Small intestine (tissue), 7 donors: ENCODE results near the gene KCNK1. TPM values are rescaled to one million over a fixed set of nuclear protein-coding genes. Genes with fewer than 3 reads are reported as not detected.
"Not testable (repeated sequence)": the region's sequence is repeated elsewhere in the genome, so short reads cannot be mapped to it uniquely, and the experiment has no call there.

ENCODE experiments used
- DNase-seq, 2 donors: peaks; one replicate each; pipeline versions ENCODE4 v3.0.0 to v3.0.0-alpha.2; 2013
- FAIRE-seq: peaks from 2 replicates; lab custom pipeline; 2012; peaks lifted over from hg19 to GRCh38; lab: Jason Lieb, UNC
- H3K27ac ChIP-seq, 3 donors: one replicate each; pipeline ENCODE4 v1.5.1; 2013; ENCODE audit warnings: low read length in 2 of 3, mild to moderate bottlenecking in 2 of 3, control low read depth in 1 of 3, inconsistent platforms in 1 of 3, low read depth in 1 of 3, moderate library complexity in 1 of 3
- H3K27me3 ChIP-seq, 3 donors: one replicate each; pipeline ENCODE4 v1.6.1; 2013; ENCODE audit warnings: low read length in 3 of 3, inconsistent platforms in 1 of 3; ENCODE audit not compliant: control insufficient read depth in 3 of 3, insufficient read depth in 3 of 3
- H3K36me3 ChIP-seq, 3 donors: one replicate each; pipeline ENCODE4 v1.6.1; 2013; ENCODE audit warnings: low read length in 3 of 3, inconsistent platforms in 1 of 3, low read depth in 1 of 3, mild to moderate bottlenecking in 1 of 3, moderate library complexity in 1 of 3; ENCODE audit not compliant: control insufficient read depth in 3 of 3, insufficient read depth in 2 of 3
- H3K4me1 ChIP-seq, 3 donors: one replicate each; pipeline ENCODE4 v1.6.1; 2013; ENCODE audit warnings: low read length in 2 of 3, inconsistent platforms in 1 of 3, low read depth in 1 of 3, mild to moderate bottlenecking in 1 of 3, moderate library complexity in 1 of 3; ENCODE audit not compliant: control insufficient read depth in 3 of 3, insufficient read depth in 2 of 3
- H3K4me3 ChIP-seq, 3 donors: one replicate each; pipeline ENCODE4 v1.5.1; 2013; ENCODE audit warnings: low read length in 3 of 3, control low read depth in 1 of 3, inconsistent platforms in 1 of 3, low read depth in 1 of 3, mild to moderate bottlenecking in 1 of 3, moderate library complexity in 1 of 3
- H3K9me3 ChIP-seq, 2 donors: one replicate each; pipeline ENCODE4 v1.6.1; 2013; ENCODE audit warnings: low read depth in 1 of 2, low read length in 1 of 2; ENCODE audit not compliant: control insufficient read depth in 2 of 2, insufficient read depth in 1 of 2
- WGBS, 3 donors: extraction: QIAGEN DNeasy Blood & Tissue Kit; methylation state at CpG; one replicate each; pipeline ENCODE4 v1.1.7; 2013; 5-methylcytosine and 5-hydroxymethylcytosine counted together
- polyA plus RNA-seq, 4 donors: library from polyadenylated mRNA; stranded (reverse) in 3 of 4; unstranded in 1 of 4; fragments of 200-250 nt in 3 of 4; fragments of 120-200 nt in 1 of 4; gene quantifications; one replicate each; pipeline versions ENCODE4 v1.2.1 to v1.2.3, GENCODE V29; 2013
- donor health status: healthy with polysubstance abuse.
- donor health status: control.
- donor health status: control.
- donor health status: Bipolar disorder and iron deficiency.
- donor health status: healthy.

KCNK1 gene
- polyA plus RNA-seq, 4 donors, result 6.6 to 40.3 (median 23.7) TPM

DNA sequence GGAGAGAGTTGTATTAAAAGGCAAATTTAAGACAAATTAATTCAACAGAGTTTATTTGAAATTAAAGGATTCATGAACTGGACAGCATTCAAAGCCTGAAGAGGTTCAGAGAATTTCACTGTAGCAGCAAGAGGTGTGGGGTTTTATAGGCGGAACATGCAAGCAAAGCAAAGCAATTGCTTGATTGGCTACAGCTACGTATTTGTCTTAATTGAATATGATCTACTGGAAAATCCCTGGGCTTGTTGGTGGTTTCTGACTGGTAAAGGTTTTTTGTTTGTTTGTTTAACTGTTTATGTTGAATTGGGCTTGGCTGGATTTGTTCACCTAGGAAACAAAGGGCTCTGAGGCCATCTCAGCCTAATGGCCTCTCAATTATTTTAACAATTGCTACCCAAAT is 61.5 kb downstream of the KCNK1 start:
- Histone ChIP-seq H3K4me3 (no peak overlapping the region), H3K27ac (no peak overlapping the region), H3K27me3 (no peaks in the 10 kb centered on the region), H3K36me3 (peaks cover 0 to 3% (median 2%) of the 10 kb centered on the region in 3 donors), H3K9me3 (peaks cover 0 to 8% of the 10 kb centered on the region in 2 donors), H3K4me1 (peaks cover 0 to 19% (median 3%) of the 10 kb centered on the region in 3 donors)
- no peak for FAIRE-seq
- 87 to 96% (median 93%) methylated on average over 2 of the region's 2 CpGs for WGBS, 3 donors
- DNase-seq, result no peak

DNA sequence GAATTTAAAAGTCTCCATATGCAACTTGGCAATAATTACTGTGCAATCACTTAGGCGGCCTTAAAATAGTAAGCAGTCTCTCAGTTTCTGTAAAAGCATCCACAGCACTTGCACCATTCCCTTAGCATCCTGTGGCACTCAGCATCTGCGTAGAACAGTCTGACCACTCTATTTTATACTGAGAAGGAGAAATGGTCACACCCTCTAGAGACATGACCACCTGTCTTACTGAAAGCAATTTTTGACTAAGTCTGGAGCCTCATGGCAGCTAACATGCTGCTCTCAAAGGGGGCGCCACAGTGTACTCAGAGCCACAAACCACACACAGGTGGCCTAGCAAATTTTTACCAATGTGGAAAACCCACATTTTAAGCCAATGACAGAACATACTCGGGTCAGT is 62.0 kb downstream of the KCNK1 start:
- Histone ChIP-seq H3K27ac (no peak overlapping the region), H3K27me3 (no peaks in the 10 kb centered on the region), H3K9me3 (peaks cover 0 to 6% of the 10 kb centered on the region in 2 donors), H3K36me3 (peaks cover 0 to 3% (median 2%) of the 10 kb centered on the region in 3 donors), H3K4me3 (no peak overlapping the region), H3K4me1 (peaks cover 0 to 19% (median 3%) of the 10 kb centered on the region in 3 donors)
- 83 to 87% (median 84%) methylated on average over 4 of the region's 4 CpGs for WGBS, 3 donors
- DNase-seq (no peak), FAIRE-seq (no peak)

DNA sequence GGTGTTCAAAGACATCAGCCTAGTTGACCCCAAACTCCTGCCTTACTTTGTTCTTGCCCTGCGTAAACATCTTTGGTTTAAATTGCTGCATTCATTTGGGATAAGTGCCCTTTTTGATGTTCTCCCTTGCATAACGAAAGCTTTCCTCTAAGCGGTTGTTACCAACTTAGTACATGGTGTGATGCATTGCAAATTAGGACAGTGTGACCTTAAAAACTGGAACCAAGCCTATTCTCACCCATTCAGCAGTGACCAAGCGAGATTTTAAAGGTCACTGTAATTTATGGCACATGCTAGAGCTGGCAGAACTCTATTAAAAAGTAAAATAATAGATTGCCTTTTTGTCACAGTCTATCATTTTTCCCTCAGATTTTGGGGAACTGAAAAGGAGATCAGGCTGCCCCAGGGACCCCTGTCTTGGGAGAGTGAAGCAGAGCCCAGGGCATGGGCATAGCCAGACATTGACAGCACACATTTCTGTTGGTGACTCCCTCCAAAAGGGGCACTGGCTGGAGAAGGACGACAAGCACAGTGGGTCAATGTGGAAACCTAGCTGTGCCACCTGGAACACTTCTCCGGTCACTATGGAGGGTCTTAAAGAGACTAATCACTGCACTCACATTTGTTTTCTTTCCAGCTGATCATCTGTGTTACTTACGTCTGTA is 63.9 kb downstream of the KCNK1 start:
- Histone ChIP-seq H3K4me1 (peaks cover 0 to 19% (median under 1%) of the 10 kb centered on the region in 3 donors), H3K27ac (no peak overlapping the region), H3K9me3 (peaks cover 0 to 6% of the 10 kb centered on the region in 2 donors), H3K4me3 (no peak overlapping the region), H3K36me3 (no peaks in the 10 kb centered on the region), H3K27me3 (no peaks in the 10 kb centered on the region)
- 85 to 89% (median 86%) methylated on average over 7 of the region's 7 CpGs for WGBS, 3 donors
- DNase-seq, result no peak
- FAIRE-seq, result no peak

DNA sequence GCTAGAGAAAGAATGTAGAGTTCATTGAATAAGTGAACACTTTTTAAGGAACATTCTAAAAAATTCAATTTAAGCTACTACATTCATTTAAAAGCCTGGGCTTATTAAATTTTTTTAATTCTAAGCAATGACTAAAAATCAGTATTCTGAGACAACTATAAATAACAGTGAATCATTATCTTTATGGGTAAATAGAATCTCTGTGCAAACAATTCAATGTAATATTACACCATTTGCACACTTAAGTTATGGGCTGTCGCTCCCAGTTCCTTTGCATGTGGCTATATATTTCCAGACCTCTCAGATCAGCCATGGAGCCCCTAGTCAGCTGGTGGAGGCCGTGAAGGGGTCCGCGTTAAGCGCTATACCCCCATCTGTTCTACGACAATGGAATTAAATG is 65.1 kb downstream of the KCNK1 start:
- Histone ChIP-seq H3K27ac (no peak overlapping the region), H3K36me3 (no peaks in the 10 kb centered on the region), H3K4me1 (peaks cover 0 to 11% (median 0%) of the 10 kb centered on the region in 3 donors), H3K9me3 (peaks cover 0 to 6% of the 10 kb centered on the region in 2 donors), H3K4me3 (no peak overlapping the region), H3K27me3 (no peaks in the 10 kb centered on the region)
- 87 to 90% (median 88%) methylated on average over 6 of the region's 6 CpGs for WGBS, 3 donors
- FAIRE-seq, result no peak
- no peak for DNase-seq

DNA sequence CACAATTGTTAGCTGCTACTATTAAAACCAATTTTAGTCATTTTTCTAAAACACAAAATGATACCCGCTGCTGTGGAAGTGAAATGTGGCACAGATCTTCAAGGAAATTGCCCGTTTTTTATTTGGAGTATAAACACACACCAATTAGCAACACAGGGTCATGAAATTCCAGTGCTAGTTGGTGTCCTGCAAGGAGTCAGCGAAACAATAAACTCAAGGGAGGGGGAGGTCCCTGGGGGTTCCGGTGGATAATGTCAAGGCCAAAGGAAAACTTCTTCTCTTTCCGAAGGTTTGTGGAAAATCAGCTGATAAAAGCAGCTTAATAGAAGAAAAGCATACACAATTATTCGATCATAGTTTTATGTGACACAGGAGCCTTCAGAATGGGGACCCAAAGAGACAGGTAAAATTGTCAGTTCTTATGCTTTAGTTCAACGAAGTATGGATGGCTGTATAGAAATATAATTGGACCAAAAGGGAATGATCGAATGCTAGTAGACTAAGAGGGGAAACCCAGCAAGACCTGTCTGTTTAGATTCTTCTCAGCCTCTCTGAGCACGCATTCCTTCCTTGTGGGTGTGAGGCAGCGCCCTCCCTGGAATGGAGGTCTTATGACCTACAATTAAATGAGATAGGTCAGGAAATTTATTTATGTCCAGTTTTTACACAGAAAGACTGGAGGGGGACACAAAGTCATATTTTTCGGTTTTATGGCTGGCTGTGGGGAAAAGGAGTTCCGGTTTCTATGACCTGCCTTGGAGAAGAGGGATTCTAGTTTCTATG is 65.9 kb downstream of the KCNK1 start:
- Histone ChIP-seq H3K9me3 (peaks cover 0 to 6% of the 10 kb centered on the region in 2 donors), H3K27me3 (no peaks in the 10 kb centered on the region), H3K4me3 (no peak overlapping the region), H3K4me1 (peaks cover 0 to 3% (median 0%) of the 10 kb centered on the region in 3 donors), H3K27ac (no peak overlapping the region), H3K36me3 (no peaks in the 10 kb centered on the region)
- 80 to 93% (median 88%) methylated on average over 12 of the region's 12 CpGs for WGBS, 3 donors
- DNase-seq (no peak), FAIRE-seq (no peak)

DNA sequence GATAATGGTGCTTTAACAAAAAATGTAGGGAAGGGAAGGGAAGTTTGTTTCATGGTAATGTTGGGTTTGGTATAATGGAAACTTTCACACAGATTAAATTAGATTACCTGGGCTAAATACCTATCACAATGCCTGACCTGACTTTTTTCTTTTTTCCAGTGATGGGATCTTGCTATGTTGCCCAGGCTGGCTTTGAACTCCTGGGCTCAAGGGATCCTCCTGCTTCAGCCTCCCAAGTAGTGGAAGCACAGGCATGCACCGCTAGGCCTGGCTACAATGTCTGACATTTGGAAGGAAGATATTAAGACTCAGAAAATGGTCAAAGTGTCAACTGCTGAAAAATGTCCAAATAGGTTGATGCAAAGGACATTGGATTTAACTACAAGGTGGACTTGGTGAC is 67.4 kb downstream of the KCNK1 start:
- FAIRE-seq, result no peak
- 96 to 100% (median 97%) methylated on average over 1 of the region's 1 CpG for WGBS, 3 donors

GRCh38 chr1:233686653-233687052 is 72.7 kb downstream of the KCNK1 start:
- H3K36me3 ChIP-seq, FAIRE-seq: not testable (repeated sequence)

More for the DNA sequence above, 67.4 kb downstream of the KCNK1 start:
- Histone ChIP-seq H3K27ac (no peak overlapping the region), H3K27me3 (no peaks in the 10 kb centered on the region), H3K4me3 (no peak overlapping the region), H3K36me3 (no peaks in the 10 kb centered on the region), H3K4me1 (peaks cover 0 to 2% (median 0%) of the 10 kb centered on the region in 3 donors), H3K9me3 (no peaks in the 10 kb centered on the region)
- no peak for DNase-seq

DNA sequence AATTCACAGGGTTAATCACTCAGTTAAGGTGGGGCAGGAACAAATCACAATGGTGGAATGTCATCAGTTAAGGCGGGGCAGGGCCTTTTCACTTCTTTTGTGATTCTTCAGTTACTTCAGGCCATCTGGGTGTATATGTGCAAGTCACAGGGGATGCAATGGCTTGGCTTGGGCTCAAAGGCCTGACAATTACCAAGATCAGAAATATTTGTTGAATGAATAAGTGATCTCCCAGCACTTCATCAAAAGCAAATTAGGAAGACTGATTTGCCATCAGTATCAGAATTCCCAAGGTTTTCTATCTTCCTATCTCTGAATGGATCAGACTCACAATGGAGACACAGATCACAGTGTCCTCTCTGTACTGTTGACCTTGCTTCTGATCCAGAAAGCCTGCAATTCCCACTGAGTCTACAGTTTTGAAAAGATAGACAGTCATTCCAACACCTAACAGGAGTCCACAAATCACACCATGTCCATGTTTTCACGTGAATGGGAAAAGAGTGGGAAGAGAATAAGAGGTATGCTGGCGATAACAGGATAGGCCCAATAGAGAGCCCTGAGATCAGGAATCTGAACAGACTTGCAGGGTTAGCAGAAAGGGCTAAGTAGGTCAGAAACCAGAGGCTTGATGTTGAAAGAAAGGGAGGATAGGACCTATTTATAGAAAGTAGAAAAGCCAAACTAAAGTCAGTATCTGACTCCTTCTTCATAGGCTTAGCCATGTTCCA is 75.3 kb downstream of the KCNK1 start:
- H3K4me3 ChIP-seq, result no peak overlapping the region
- no peaks in the 10 kb centered on the region for H3K36me3 ChIP-seq
- H3K9me3 ChIP-seq, result no peaks in the 10 kb centered on the region
- peaks cover 0 to 3% (median 0%) of the 10 kb centered on the region in 3 donors for H3K4me1 ChIP-seq
- DNase-seq (no peak), FAIRE-seq (no peak)
- H3K27me3 ChIP-seq, result no peaks in the 10 kb centered on the region
- no peak overlapping the region for H3K27ac ChIP-seq
- WGBS, 3 donors, result 83 to 93% (median 87%) methylated on average over 2 to 3 of the region's 3 CpGs

More at GRCh38 chr1:233686653-233687052, 72.7 kb downstream of the KCNK1 start:
- not testable (repeated sequence) for H3K4me1 ChIP-seq, DNase-seq, H3K4me3 ChIP-seq, H3K9me3 ChIP-seq, H3K27me3 ChIP-seq, H3K27ac ChIP-seq
- WGBS, 3 donors, result 88 to 95% (median 91%) methylated on average over 10 to 11 of the region's 11 CpGs
